HCT116 (cell line): ENCODE results near the gene FOXO6. TPM values are rescaled to one million over a fixed set of nuclear protein-coding genes. Genes with fewer than 3 reads are reported as not detected.

Experiments
- ATAC-seq: fragments of 200-7000 bp; cut with Tn5 transposase; 2 replicates; pipeline ENCODE4 v1.9.1; 2020; ENCODE audit warnings: mild to moderate bottlenecking, moderate library complexity
- BruUV-seq: library from RNA; stranded (reverse); fragments of 400-500 nt; replicated peaks from 2 replicates; lab custom pipeline; 2021; lab: Mats Ljungman, UMichigan
- CTCF ChIA-PET: fragments of 300-600 bp; sonication (Branson Sonifier 250); formaldehyde crosslinking; loops from one replicate; lab custom pipeline; 2021; ENCODE audit warnings: antibody characterized with exemption; lab: Charles Lee
- POLR2A ChIA-PET: fragments of 300-600, 350-600 bp; sonication (Branson Sonifier 250); formaldehyde crosslinking; loops from one replicate; lab custom pipeline; 2021; ENCODE audit warnings: antibody characterized with exemption; lab: Charles Lee
- RAD21 ChIA-PET, 2 experiments: fragments of 300-600 bp; sonication (Branson Sonifier 250); formaldehyde crosslinking; loops; one replicate each; lab custom pipeline; 2023; ENCODE audit warnings: low total read pairs in 2 of 2; ENCODE audit not compliant: uncharacterized antibody in 2 of 2, unreplicated experiment in 2 of 2, low non-redundant PET in 1 of 2; lab: Charles Lee
- DNase-seq: peaks from one replicate; pipeline ENCODE4 v3.0.0-alpha.2; 2010; ENCODE audit warnings: low read depth, low spot score
- H2AFZ ChIP-seq: fragments of 200-600 bp; shearing (Covaris generic), sonication (generic); 2 replicates; pipeline ENCODE4 v1.6.1; 2017; ENCODE audit warnings: low read depth, mixed run types, mixed read lengths, antibody characterized with exemption, low read length; ENCODE audit not compliant: poor library complexity, severe bottlenecking
- H3K27ac ChIP-seq: 2 replicates; pipeline ENCODE4 v1.5.1; 2012; ENCODE audit warnings: low read depth, low read length
- H3K27me3 ChIP-seq: fragments of 200-600 bp; sonication (generic); 2 replicates; pipeline ENCODE4 v1.6.1; 2016; ENCODE audit warnings: mixed run types, low read length, mixed read lengths; ENCODE audit not compliant: insufficient read depth
- H3K36me3 ChIP-seq, 2 experiments: fragments of 200-500 bp in 1 of 2; fragments of 200-600 bp in 1 of 2; sonication (Bioruptor generic) in 1 of 2; sonication (generic) in 1 of 2; 2 replicates each; pipeline versions ENCODE4 v1.5.1 to v1.6.1; 2014 to 2016; ENCODE audit warnings: low read length in 2 of 2, inconsistent platforms in 1 of 2, mixed read lengths in 1 of 2, mixed run types in 1 of 2; ENCODE audit not compliant: insufficient read depth in 2 of 2, control insufficient read depth in 1 of 2
- H3K4me1 ChIP-seq, 2 experiments: fragments of 200-600 bp in 1 of 2; sonication (generic) in 1 of 2; 2 replicates each; pipeline versions ENCODE4 v1.5.1 to v1.6.1; 2012 to 2017; ENCODE audit warnings: low read length in 2 of 2, inconsistent platforms in 1 of 2, mild to moderate bottlenecking in 1 of 2, mixed read lengths in 1 of 2, mixed run types in 1 of 2, moderate library complexity in 1 of 2; ENCODE audit not compliant: insufficient read depth in 2 of 2, control insufficient read depth in 1 of 2
- H3K4me2 ChIP-seq: fragments of 200-600 bp; sonication (generic); 2 replicates; pipeline ENCODE4 v1.6.1; 2017; ENCODE audit warnings: mixed run types, low read length, mixed read lengths
- H3K4me3 ChIP-seq, 2 experiments: fragments of 200-600 bp in 1 of 2; sonication (generic) in 1 of 2; replicated peaks in 1 of 2; 2 replicates each; pipeline ENCODE4 v1.5.1; 2011 to 2016; ENCODE audit warnings: low read length in 2 of 2, control low read depth in 1 of 2, low read depth in 1 of 2, mild to moderate bottlenecking in 1 of 2, mixed read lengths in 1 of 2, mixed run types in 1 of 2
- H3K79me2 ChIP-seq: fragments of 200-600 bp; sonication (generic); 2 replicates; pipeline ENCODE4 v1.6.1; 2017; ENCODE audit warnings: mild to moderate bottlenecking, mixed run types, low read length, moderate library complexity, mixed read lengths; ENCODE audit not compliant: insufficient read depth
- H3K9ac ChIP-seq: fragments of 200-600 bp; sonication (generic); 2 replicates; pipeline ENCODE4 v1.6.1; 2016; ENCODE audit warnings: low read length, mixed read lengths
- H3K9me2 ChIP-seq: fragments of 200-600 bp; sonication (generic), shearing (Covaris generic); 2 replicates; pipeline ENCODE4 v1.6.1; 2017; ENCODE audit warnings: mixed run types, mild to moderate bottlenecking, moderate library complexity; ENCODE audit not compliant: insufficient read depth
- H3K9me3 ChIP-seq, 2 experiments: fragments of 200-500 bp in 1 of 2; fragments of 200-600 bp in 1 of 2; sonication (Bioruptor generic) in 1 of 2; sonication (generic) in 1 of 2; 2 replicates each; pipeline ENCODE4 v1.6.1; 2014 to 2017; ENCODE audit warnings: low read length in 2 of 2, mixed read lengths in 2 of 2, inconsistent platforms in 1 of 2, low read depth in 1 of 2, mild to moderate bottlenecking in 1 of 2, mixed run types in 1 of 2, moderate library complexity in 1 of 2; ENCODE audit not compliant: control insufficient read depth in 1 of 2, insufficient read depth in 1 of 2
- H4K20me1 ChIP-seq: fragments of 200-600 bp; sonication (generic), shearing (Covaris generic); 2 replicates; pipeline ENCODE4 v1.6.1; 2017; ENCODE audit warnings: mixed run types, mild to moderate bottlenecking, moderate library complexity; ENCODE audit not compliant: insufficient read depth
- ATF3 ChIP-seq: IDR thresholded peaks from 2 replicates; pipeline ENCODE4 v1.6.1; 2012
- CEBPB ChIP-seq: IDR thresholded peaks from 2 replicates; pipeline ENCODE4 v1.6.1; 2012; ENCODE audit warnings: low read depth
- CTCF ChIP-seq, 3 experiments: fragments of 200-600 bp in 1 of 3; sonication (generic) in 1 of 3; IDR thresholded peaks in 2 of 3; conservative IDR thresholded peaks in 1 of 3; 2 replicates each; pipeline ENCODE4 v1.5.1; 2012 to 2017; ENCODE audit warnings: low read depth in 2 of 3, low read length in 2 of 3, antibody characterized with exemption in 1 of 3, borderline replicate concordance in 1 of 3, control low read depth in 1 of 3, mild to moderate bottlenecking in 1 of 3, mixed read lengths in 1 of 3, mixed run types in 1 of 3, moderate library complexity in 1 of 3; ENCODE audit not compliant: insufficient read depth in 1 of 3
- EGR1 ChIP-seq: IDR thresholded peaks from 2 replicates; pipeline ENCODE4 v1.6.1; 2012; ENCODE audit warnings: low read depth
- ELF1 ChIP-seq: IDR thresholded peaks from 2 replicates; pipeline ENCODE4 v1.6.1; 2012; ENCODE audit warnings: low read depth, borderline replicate concordance
- EZH2 ChIP-seq: fragments of 200-600 bp; sonication (generic); IDR thresholded peaks from 2 replicates; pipeline ENCODE4 v1.6.1; 2017; ENCODE audit warnings: antibody characterized with exemption, mixed run types
- JUND ChIP-seq: IDR thresholded peaks from 2 replicates; pipeline ENCODE4 v1.6.1; 2012
- MAX ChIP-seq: IDR thresholded peaks from 2 replicates; pipeline ENCODE4 v1.6.1; 2012
- POLR2A ChIP-seq: IDR thresholded peaks from 2 replicates; pipeline ENCODE4 v1.7.0; 2011; ENCODE audit warnings: borderline replicate concordance; ENCODE audit not compliant: insufficient read depth, insufficient read length; ENCODE audit errors: extremely low read depth
- RAD21 ChIP-seq: IDR thresholded peaks from 2 replicates; pipeline ENCODE4 v1.6.1; 2012; ENCODE audit warnings: low read depth, mild to moderate bottlenecking
- REST ChIP-seq: IDR thresholded peaks from 2 replicates; pipeline ENCODE4 v1.6.1; 2012; ENCODE audit warnings: low read depth
- SP1 ChIP-seq: IDR thresholded peaks from 2 replicates; pipeline ENCODE4 v1.6.1; 2012; ENCODE audit warnings: low read depth
- TCF7L2 ChIP-seq: IDR thresholded peaks from 2 replicates; pipeline ENCODE4 v1.7.0; 2011; ENCODE audit warnings: borderline replicate concordance, inconsistent platforms; ENCODE audit not compliant: insufficient read depth, insufficient read length; ENCODE audit errors: extremely low read depth
- ZNF274 ChIP-seq: fragments of 200-500 bp; sonication (Bioruptor generic); IDR thresholded peaks from 2 replicates; pipeline ENCODE4 v1.6.1; 2014; ENCODE audit warnings: mild to moderate bottlenecking, low read depth, low read length, inconsistent platforms
- intact Hi-C: fragments of 100-400 bp; cut with micrococcal nuclease; formaldehyde crosslinking; loops from 2 replicates; pipeline ENCODE4 v1.10.0; 2022
- total RNA-seq: library from RNA; stranded (reverse); gene quantifications from one replicate; pipeline ENCODE4 v1.2.1, GENCODE V29; 2021; ENCODE audit not compliant: unreplicated experiment

Gene FOXO6
- total RNA-seq, 1 experiment from 2014 or later, result 7.0 TPM

GRCh38 chr1:41322835-41323234, 38.4 kb upstream of the FOXO6 start:
- CTCF ChIA-PET, result interaction anchor here (0.6 to 3.7 kb wide), 12 partner anchors 8 to 169 kb away, joined by 3 to 53 read pairs (median 6); no protein-coding TSS in a partner anchor
- DNase-seq, result no peak
- RAD21 ChIA-PET, result interaction anchor here (0.6 to 1.3 kb wide), 6 partner anchors 8 to 110 kb away, joined by 3 to 10 read pairs (median 4); no protein-coding TSS in a partner anchor
- H3K9me2 ChIP-seq, result no peaks in the 10 kb centered on the region
- no peak overlapping the region for H2AFZ ChIP-seq
- H4K20me1 ChIP-seq, result no peaks in the 10 kb centered on the region
- TF ChIP-seq ZNF274, result no peak
- peak; percentile 96 for TF ChIP-seq RAD21
- no peak for TF ChIP-seq ATF3
- TF ChIP-seq SP1, result no peak
- TF ChIP-seq CTCF (IDR thresholded peaks at IDR 0.05 in 2 of 3, conservative IDR thresholded peaks at IDR 0.05 in 1 of 3; ENCODE audit: borderline replicate concordance in 1 of 3, insufficient read depth in 1 of 3, low read depth in 2 of 3, low read length in 2 of 3), result peak; percentile 69 to 92 (median 75)
- ATAC-seq, result peak; percentile 98
- BruUV-seq, result no TSS peak
- POLR2A ChIA-PET, result interaction anchor here (0.8 kb wide), 1 partner anchor 96 kb away, joined by 6 read pairs; no protein-coding TSS in a partner anchor
- H3K4me2 ChIP-seq, result no peak overlapping the region
- no peaks in the 10 kb centered on the region for H3K27me3 ChIP-seq
- intact Hi-C loops, result loop anchor here (1.0 kb wide), 2 partner anchors 94 to 109 kb away; no protein-coding TSS in a partner anchor
- no peak overlapping the region for H3K4me3 ChIP-seq
- no peaks in the 10 kb centered on the region for H3K36me3 ChIP-seq
- H3K9ac ChIP-seq, result no peak overlapping the region
- H3K79me2 ChIP-seq, result no peaks in the 10 kb centered on the region
- H3K27ac ChIP-seq, result no peak overlapping the region
- no peaks in the 10 kb centered on the region for H3K9me3 ChIP-seq
- peaks cover 0 to 5% of the 10 kb centered on the region in 2 experiments; a peak in 1 of 4 replicates for H3K4me1 ChIP-seq

- no peaks in the 10 kb centered on the region for H4K20me1 ChIP-seq
- intact Hi-C loops, result loop anchor here (1.0 kb wide), 2 partner anchors 94 to 109 kb away; no protein-coding TSS in a partner anchor
- ChIA-PET POLR2A (interaction anchor here (0.8 kb wide), 1 partner anchor 95 kb away, joined by 6 read pairs; no protein-coding TSS in a partner anchor), CTCF (interaction anchor here (0.7 to 3.7 kb wide), 11 partner anchors 8 to 110 kb away, joined by 3 to 53 read pairs (median 6); no protein-coding TSS in a partner anchor)
- no peaks in the 10 kb centered on the region for H3K27me3 ChIP-seq
- H3K79me2 ChIP-seq, result no peaks in the 10 kb centered on the region
- no peak overlapping the region for H3K27ac ChIP-seq
- H3K4me2 ChIP-seq, result no peak overlapping the region
- no peak overlapping the region for H2AFZ ChIP-seq
- no peaks in the 10 kb centered on the region for H3K36me3 ChIP-seq
- no peak overlapping the region for H3K4me3 ChIP-seq
- TF ChIP-seq JUND, result no peak
- TF ChIP-seq EGR1, result no peak
- no peak for TF ChIP-seq REST
- TF ChIP-seq POLR2A, result no peak
- TF ChIP-seq ZNF274, result no peak
- TF ChIP-seq ELF1, result no peak
- no peak for TF ChIP-seq TCF7L2
- no peak for TF ChIP-seq RAD21
- TF ChIP-seq MAX, result no peak
- no peak for TF ChIP-seq CEBPB
- TF ChIP-seq EZH2, result no peak
- TF ChIP-seq, all 23 proteins: peak for 0
- no peaks in the 10 kb centered on the region for H3K9me3 ChIP-seq
- H3K9me2 ChIP-seq, result no peaks in the 10 kb centered on the region
- BruUV-seq, result no TSS peak
- ATAC-seq, result no peak
- no peak for DNase-seq
- H3K4me1 ChIP-seq, result 0 out of 4 replicates have a peak, but pooled peaks cover 0 to 5% of the 10 kb centered on the region in 2 experiments
- no peak overlapping the region for H3K9ac ChIP-seq
- RAD21 ChIA-PET, result interaction anchor here (1.0 to 1.3 kb wide), 5 partner anchors 91 to 110 kb away, joined by 3 to 10 read pairs (median 4); no protein-coding TSS in a partner anchor
Measured at GRCh38 chr1:41323243-41323642, 38.0 kb upstream of the FOXO6 start.
